ENCODE results near the gene LLGL1.
"Not testable (repeated sequence)": the region's sequence is repeated elsewhere in the genome, so short reads cannot be mapped to it uniquely, and the experiment has no call there.

LLGL1 gene

DNA sequence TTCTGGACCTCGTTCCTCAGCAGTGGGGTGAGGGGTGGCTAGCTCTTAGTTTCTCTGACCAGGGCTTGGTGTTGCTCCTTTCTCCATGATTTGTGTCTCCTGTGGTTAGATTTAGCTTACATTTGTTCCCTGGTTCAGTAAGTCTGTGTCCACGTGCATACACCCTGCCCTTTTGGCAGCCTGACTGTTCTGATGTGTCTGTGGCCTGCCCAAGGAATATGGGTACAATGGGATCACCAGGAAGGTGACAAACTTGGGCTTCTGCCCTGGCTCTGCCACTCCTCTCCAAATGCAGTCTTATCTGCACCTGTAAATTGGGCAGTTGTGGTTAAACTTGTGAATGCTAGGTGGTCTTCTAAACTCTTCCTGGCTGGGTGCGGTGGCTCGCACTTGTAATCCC, 24.3 kb upstream of the LLGL1 start:
- DNase-seq (ENCODE audit: low read depth) = no peak
- TF ChIP-seq, protein P1, sequence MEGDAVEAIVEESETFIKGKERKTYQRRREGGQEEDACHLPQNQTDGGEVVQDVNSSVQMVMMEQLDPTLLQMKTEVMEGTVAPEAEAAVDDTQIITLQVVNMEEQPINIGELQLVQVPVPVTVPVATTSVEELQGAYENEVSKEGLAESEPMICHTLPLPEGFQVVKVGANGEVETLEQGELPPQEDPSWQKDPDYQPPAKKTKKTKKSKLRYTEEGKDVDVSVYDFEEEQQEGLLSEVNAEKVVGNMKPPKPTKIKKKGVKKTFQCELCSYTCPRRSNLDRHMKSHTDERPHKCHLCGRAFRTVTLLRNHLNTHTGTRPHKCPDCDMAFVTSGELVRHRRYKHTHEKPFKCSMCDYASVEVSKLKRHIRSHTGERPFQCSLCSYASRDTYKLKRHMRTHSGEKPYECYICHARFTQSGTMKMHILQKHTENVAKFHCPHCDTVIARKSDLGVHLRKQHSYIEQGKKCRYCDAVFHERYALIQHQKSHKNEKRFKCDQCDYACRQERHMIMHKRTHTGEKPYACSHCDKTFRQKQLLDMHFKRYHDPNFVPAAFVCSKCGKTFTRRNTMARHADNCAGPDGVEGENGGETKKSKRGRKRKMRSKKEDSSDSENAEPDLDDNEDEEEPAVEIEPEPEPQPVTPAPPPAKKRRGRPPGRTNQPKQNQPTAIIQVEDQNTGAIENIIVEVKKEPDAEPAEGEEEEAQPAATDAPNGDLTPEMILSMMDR (IDR thresholded peaks at IDR 0.05; ENCODE audit: control insufficient read depth, insufficient read depth, low read depth, low read length, missing control alignments) = no peak
- H3K4me3 ChIP-seq (ENCODE audit: control insufficient read depth, low read depth, low read length) = no peak overlapping the region

DNA sequence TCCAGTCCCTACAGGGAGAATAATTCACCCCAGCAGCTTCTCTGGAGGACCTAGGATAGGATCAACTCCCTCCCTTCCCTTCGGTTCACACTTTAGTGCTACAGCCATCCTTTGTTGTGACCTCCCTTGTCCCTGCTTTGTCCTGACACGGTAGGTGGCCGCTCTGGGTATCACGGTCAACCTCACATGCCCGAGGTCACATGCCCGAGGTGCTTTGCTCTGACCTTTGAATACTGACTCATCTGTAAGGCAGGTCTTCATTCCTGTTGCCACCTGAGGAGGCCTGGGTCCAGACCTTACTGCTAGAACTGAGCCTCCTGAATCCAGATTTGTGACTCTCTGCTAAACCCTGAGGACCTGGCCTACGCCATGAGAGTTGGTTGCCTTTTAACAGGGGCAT, 22.1 kb upstream of the LLGL1 start:
- no peak for DNase-seq (ENCODE audit: low read depth)
- TF ChIP-seq, protein P1 (IDR thresholded peaks at IDR 0.05; ENCODE audit: control insufficient read depth, insufficient read depth, low read depth, low read length, missing control alignments) = no peak
- no peak overlapping the region for H3K4me3 ChIP-seq (ENCODE audit: control insufficient read depth, low read depth, low read length)

DNA sequence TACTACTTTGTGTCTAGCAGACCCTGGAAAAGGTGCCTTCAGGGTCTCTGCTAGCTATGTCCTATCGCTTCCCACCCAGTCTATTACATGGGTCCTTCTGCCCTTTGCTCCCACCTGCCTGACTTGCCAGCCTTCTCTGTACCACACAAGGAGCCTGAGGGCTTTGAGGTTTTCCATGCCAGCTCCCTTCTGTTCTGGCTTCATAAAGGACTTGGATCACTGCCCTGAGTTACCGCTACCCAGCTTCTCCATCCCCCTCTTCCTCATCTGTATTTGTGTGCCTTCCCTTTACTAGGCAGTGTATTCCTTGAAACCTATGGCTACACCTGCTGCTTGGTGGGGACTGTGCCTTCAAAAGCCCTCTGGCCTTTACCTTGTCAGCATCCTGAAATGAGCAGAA, 19.6 kb upstream of the LLGL1 start:
- no peak overlapping the region for H3K4me3 ChIP-seq (ENCODE audit: control insufficient read depth, low read depth, low read length)
- TF ChIP-seq, protein P1 (IDR thresholded peaks at IDR 0.05; ENCODE audit: control insufficient read depth, insufficient read depth, low read depth, low read length, missing control alignments) = no peak
- no peak for DNase-seq (ENCODE audit: low read depth)

DNA sequence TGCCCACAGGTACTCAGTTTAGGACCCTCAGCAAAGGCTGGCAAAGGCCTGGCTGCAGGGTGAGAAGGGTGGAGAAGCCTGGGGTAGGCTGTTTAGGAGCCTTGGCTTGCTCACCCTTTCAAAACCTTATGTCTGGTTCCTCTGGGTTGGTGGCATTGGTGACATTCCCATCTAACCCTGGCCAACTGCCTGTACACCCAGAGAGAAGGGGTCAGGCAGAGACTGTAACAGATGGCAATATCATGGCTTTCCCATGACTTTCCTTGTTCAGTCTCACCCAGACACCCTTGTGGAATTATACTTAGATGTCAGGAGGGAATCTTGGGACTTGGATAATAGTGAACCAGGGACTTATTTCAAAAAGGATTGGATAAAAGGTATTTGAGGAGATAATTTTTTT, 18.5 kb upstream of the LLGL1 start:
- no peak for DNase-seq (ENCODE audit: low read depth)
- TF ChIP-seq, protein P1 (IDR thresholded peaks at IDR 0.05; ENCODE audit: control insufficient read depth, insufficient read depth, low read depth, low read length, missing control alignments) = no peak
- no peak overlapping the region for H3K4me3 ChIP-seq (ENCODE audit: control insufficient read depth, low read depth, low read length)

DNA sequence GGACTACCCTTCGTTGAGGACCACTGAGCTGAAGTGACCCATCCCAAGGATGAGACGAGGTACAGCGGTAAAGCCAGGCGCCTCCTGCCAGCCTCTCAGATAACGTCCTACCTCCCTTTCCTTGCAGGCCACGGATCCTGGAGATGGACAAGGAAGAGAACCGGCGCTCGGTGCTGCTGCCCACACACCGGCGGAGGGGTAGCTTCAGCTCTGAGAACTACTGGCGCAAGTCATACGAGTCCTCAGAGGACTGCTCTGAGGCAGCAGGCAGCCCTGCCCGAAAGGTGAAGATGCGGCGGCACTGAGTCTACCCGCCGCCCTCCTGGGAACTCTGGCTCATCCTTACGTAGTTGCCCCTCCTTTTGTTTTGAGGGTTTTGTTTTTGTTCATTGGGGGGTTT, 17.3 kb upstream of the LLGL1 start:
- TF ChIP-seq, protein P1 (IDR thresholded peaks at IDR 0.05; ENCODE audit: control insufficient read depth, insufficient read depth, low read depth, low read length, missing control alignments) = no peak
- H3K4me3 ChIP-seq (ENCODE audit: control insufficient read depth, low read depth, low read length) = no peak overlapping the region
- no peak for DNase-seq (ENCODE audit: low read depth)

DNA sequence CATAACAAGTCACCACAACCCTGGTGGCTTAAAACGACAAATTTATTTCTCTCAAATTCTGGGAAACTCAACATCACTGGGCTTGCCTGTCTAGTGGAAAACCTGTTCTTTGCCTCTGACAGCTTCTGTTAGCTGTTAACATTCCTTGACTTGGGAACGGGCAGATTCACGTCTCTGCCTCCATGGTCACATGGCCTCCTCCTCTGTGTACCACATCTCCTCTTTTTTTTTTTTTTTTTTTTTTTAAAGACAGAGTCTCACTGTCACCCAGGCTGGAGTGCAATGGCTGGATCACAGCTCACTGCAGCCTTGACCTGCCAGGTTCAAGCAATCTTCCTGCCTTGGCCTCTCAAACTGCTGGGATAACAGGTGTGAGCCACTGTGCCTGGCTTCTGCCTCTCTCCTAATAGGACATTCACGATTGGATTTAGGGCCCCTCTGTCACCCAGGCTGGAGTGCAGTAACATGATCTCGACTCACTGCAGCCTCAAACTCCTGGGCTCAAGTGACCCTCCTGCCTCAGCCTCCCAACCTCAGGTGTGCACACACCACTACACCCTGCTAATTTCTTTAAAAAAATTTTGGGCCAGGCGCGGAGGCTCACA, 11.7 kb upstream of the LLGL1 start:
- no peak for DNase-seq (ENCODE audit: low read depth)
- TF ChIP-seq, protein P1 (IDR thresholded peaks at IDR 0.05; ENCODE audit: control insufficient read depth, insufficient read depth, low read depth, low read length, missing control alignments) = no peak
- H3K4me3 ChIP-seq (ENCODE audit: control insufficient read depth, low read depth, low read length) = no peak overlapping the region

DNA sequence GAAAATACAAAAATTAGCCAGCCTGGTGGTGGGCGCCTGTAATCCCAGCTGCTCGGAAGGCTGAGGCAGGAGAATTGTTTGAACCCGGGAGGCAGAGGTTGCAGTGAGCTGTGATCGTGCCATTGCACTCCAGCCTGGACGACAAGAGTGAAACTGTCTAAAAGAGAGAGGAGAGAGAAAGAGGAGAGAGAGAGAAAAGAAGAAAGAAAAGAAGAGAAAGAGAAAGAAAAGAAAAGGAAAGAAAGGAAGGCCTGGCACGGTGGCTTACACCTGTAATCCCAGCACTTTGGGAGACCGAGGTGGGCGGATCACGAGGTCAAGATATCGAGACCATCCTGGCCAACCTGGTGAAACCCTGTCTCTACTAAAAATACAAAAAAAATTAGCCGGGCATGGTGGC, 8.5 kb upstream of the LLGL1 start:
- not testable (repeated sequence) for H3K4me3 ChIP-seq (ENCODE audit: control insufficient read depth, low read depth, low read length); DNase-seq (ENCODE audit: low read depth)

All from AG09309 (cell line).